Urothelium cell line (cell line): ENCODE data around the gene FGD5.
A peak's percentile ranks its signal among the peaks of the same experiment; 100 is the strongest.

Experiments used
- DNase-seq: peaks from one replicate; pipeline ENCODE4 v3.0.0; 2011; ENCODE audit warnings: low spot score, mixed read lengths
- FAIRE-seq: peaks from 2 replicates; lab custom pipeline; 2011; peaks lifted over from hg19 to GRCh38; lab: Jason Lieb, UNC

The FGD5 gene, protein sequence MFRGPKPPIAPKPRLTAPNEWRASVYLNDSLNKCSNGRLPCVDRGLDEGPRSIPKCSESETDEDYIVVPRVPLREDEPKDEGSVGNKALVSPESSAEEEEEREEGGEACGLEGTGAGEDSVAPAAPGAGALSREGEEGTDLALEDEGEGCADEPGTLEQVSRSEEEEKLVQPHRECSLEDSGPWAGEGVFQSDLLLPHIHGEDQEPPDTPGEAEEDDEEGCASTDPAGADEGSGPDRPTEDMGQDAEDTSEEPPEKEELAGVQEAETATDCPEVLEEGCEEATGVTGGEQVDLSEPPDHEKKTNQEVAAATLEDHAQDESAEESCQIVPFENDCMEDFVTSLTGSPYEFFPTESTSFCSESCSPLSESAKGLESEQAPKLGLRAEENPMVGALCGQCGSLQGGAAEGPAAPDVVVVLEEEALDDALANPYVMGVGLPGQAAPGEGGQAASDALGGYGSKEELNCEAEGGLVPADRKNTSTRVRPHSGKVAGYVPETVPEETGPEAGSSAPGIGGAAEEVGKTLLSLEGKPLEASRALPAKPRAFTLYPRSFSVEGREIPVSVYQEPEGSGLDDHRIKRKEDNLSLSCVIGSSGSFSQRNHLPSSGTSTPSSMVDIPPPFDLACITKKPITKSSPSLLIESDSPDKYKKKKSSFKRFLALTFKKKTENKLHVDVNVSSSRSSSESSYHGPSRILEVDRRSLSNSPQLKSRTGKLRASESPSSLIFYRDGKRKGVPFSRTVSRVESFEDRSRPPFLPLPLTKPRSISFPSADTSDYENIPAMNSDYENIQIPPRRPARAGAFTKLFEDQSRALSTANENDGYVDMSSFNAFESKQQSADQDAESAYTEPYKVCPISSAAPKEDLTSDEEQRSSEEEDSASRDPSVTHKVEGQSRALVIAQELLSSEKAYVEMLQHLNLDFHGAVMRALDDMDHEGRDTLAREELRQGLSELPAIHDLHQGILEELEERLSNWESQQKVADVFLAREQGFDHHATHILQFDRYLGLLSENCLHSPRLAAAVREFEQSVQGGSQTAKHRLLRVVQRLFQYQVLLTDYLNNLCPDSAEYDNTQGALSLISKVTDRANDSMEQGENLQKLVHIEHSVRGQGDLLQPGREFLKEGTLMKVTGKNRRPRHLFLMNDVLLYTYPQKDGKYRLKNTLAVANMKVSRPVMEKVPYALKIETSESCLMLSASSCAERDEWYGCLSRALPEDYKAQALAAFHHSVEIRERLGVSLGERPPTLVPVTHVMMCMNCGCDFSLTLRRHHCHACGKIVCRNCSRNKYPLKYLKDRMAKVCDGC (N-terminal part only)

GRCh38 chr3:14818804-14819500, at the start of gene FGD5:
TSS of gene FGD5 (plus strand) at chr3:14818962. CDS start at chr3:14819072, 110 bp downstream.
- no peak for FAIRE-seq
- DNase-seq = no peak

- DNase-seq = no peak
- FAIRE-seq = no peak
Observed at GRCh38 chr3:14769544-14770325, 49.0 kb upstream of the FGD5 start.

DNA sequence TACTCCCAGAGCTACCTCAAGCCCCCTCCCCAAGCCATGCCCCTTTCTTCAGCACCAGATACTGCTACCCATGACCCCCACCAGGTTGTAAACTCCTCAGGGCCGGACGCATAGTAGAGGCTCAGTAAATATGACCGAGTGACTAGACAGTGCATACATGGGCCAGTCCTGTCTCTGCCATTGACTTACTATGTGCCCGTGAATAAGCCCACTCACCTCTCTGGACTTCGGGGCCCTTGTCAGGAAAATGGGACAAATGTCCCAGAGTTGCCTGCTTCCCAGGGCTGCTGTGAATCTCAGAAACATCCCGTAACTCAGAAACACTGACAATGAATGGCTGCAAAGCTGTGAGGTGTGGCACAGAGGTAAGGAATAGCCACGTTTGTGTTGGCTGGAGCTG, 48.2 kb upstream of the FGD5 start:
- no peak for FAIRE-seq
- DNase-seq = no peak

DNA sequence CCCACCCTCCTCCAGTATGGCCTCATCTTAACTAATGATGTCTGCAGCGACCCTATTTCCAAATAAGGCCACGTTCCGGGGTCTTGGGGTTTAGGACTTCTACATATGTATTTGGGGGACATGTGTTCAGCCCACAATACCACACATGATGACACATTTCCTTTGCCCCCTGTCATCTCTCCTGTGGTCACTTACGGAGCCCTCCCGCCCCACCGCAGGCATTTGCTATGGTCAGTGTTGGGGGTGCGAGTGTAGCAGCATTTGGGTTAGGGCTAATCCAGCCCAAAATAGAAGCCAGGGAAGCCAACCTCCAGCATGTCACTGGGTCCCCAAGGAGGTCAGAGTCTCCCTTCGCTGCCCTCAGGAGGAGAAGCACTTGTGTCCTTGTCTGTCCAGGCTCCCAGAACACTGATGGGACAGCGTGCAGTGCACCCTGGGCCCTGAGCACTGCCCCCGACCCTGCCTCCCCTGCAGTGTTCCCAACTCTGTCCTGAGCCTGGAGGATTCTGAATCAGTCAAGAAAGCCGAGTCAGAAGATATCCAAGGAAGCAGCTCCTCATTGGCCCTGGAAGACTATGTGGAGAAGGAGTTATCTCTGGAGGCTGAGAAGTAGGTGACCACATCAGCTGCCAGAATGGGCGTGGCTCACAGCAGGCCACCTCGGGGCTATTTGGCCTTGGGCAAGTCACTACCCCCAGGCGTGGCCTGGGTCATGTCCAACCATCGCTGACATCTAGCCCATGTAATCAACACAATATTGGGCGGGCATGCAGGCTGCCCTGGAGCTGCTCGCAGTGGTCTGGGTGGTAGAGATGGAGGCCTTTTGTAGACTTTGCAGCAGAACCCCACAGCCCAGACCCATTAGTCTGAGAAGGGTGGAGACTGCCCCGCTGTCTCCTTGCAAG, 46.9 kb upstream of the FGD5 start:
- DNase-seq (no peak), FAIRE-seq (no peak)

GRCh38 chr3:14772533-14773138, 46.1 kb upstream of the FGD5 start:
- DNase-seq = no peak
- no peak for FAIRE-seq

GRCh38 chr3:14773281-14773680, 45.5 kb upstream of the FGD5 start:
- FAIRE-seq (no peak), DNase-seq (no peak)

GRCh38 chr3:14773691-14774128, 45.1 kb upstream of the FGD5 start:
- FAIRE-seq = no peak

DNA sequence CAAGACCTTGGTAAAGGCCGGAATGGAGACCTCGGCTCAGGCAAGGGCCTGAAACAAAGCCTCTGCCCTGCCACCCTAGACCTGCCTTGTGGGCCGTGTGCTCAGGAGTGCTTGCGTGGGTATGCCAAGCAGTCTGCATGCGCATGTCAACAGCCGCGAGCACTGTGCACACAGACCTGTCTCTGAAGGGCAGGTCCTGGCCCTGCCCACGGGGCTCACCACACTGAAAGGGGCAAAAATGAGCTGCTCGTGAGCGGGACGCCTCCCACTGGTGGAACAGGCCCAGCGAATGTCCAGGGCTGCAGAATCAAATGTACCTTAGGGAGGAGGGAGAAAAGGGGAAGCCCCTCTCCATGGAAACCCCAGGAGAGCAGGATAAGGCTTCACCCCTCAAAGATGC, 44.3 kb upstream of the FGD5 start:
- peak; percentile 9 for FAIRE-seq

More at GRCh38 chr3:14773691-14774128, 45.1 kb upstream of the FGD5 start:
- no peak for DNase-seq

GRCh38 chr3:14775011-14775410, 43.8 kb upstream of the FGD5 start:
- FAIRE-seq = no peak
- DNase-seq = no peak

More for the DNA sequence above, 44.3 kb upstream of the FGD5 start:
- no peak for DNase-seq

DNA sequence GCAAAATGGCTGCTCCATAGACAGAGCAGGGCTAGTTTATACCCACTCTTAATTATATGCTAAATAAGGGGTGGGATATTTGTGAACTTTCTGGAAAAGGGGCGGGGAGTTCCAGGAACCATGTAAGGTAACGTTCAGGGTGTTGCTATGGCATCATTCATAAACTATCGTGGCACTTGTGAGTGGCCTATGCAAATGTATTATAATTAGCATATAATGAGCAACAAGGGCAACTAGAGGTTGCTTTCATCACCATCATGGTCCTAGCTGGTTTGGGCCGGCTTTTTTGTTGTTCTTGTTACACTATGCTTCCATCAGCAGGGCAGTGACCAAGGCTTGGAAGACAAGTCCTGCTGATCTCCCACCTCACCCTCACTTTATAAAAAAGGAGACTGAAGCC, 43.2 kb upstream of the FGD5 start:
- no peak for DNase-seq
- no peak for FAIRE-seq

GRCh38 chr3:14779069-14779685, 39.6 kb upstream of the FGD5 start:
- FAIRE-seq (no peak), DNase-seq (no peak)

DNA sequence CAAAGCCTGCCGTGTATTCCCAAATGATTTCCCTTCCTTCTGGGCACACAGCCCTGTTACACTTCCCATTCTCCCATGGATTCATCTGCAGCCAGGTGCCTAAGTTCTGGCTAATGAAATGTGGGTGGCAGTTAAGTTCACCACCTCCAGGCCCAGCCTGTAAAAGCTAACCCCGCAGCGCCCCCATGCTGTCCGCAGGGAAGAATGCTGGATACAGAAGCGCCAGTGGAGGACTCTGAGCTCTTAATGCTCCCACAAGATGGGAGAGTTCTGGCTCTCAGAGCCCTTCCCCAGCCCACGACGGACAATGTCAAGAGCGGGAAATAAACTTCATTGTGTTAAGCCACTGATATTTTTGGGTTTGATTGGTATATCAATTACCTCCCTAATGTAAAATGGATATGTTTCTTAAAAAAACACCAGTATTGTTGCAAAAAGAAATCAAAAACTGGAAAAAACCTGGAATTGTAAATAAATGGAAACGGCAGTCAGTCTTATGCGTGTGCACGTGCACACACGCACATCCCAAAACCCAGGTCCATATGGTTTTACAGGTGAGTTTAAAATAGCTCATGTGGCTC, 37.7 kb upstream of the FGD5 start:
- DNase-seq = peak; percentile 75
- no peak for FAIRE-seq

DNA sequence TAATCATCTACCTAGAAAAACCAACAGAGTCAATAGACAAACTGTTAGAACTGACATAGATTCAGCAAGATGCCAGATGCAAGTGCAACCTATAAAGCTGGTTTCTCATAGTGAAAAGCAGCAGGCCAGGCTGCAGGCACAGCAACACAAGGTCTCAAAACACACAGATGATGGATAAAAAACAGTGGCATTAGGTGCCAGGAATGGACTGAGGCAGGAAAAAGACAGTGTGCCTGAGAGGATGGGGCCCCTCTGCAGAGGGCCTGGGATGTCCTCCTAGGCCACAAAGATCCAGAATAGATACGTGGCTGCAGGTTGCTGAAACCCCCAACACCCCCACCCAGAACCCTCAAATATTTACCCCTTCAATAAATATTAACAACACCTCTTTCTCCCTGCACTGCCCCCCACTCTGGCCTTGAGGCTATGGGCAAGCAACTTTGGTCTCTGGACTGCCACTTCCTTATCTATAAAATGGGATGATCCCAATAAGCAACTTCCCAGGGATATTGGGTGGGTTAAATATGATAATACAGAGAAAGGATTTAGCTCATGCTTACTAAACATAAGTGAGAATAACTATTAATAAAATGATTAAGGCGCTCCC, 35.2 kb upstream of the FGD5 start:
- DNase-seq (no peak), FAIRE-seq (no peak)

DNA sequence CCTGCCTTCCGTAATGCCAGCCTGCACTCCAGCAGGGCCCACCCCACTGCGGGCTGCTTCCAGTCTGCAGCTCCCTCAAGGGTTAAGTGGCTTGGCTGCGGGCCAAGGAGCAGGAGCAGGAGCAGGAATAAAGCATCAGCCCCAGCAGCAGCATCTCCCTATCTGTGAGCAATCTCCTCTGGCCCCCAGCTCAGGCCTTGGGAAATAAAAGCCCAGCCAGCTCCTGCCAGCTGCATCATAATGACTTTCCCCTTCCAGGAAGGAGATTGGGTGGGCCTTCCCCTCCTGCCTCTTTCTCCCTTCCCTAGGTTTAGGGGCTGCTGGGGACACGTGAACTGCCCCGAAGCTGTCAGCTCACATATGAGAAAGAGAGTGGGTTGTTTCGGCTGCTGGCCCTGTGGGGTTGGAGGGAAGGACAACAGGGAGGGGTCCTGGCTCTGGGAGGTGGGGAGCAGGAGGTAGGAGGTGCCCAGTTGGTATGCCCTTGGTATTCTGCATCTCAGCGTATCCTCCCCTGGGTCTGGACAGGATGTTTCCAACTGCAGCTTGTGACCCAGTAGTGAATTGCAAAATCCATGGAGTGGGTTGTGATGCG, 34.6 kb upstream of the FGD5 start:
- DNase-seq = no peak
- FAIRE-seq = no peak

DNA sequence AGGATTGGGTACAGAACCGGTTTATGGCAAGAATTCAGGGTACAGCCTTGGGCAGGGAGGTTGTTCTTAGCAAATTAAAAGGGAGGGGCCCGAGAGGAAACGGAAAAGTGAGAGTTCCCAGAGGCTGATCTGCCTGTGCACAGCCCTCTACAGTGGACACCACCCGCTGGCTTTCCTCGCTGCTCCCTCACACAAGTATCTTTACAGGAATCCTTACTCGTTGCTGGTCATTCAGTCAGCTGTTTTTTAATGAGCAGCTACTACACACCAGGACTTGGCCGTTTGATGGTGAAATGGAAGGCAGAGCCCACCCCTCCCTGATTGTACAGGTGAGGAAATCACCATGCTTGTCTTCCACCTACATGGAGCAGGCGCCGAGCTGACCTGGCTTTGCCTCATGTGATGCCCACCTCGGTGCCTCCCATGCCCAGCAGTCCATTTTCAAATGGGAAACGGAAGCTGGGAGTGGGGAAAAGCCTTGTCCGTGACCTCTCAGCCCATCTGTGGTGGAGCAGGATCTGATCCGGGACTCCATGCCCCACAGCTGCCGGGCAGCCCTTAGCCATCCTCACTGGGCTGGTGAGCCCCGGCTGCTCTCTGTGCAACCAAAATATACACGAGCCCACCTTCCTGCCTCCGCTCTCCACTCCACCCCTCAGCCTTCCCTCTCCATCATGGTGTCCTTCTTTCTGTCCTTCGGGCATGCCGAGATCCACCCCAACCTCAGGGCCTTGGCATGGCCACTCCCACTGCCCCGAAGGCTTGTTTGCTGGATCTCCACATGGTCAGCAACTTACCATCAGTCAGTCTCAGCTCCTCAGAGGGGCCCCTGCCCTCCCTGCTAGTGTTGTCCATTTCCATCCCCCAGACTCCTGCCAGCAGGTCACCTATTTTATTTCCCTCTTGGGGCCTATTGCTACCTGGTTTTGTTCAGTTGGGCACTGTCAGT, 33.3 kb upstream of the FGD5 start:
- no peak for DNase-seq
- FAIRE-seq = no peak
